Cardiac fibroblast (primary cell): ENCODE measurements around the gene PARVA.

Source experiments
- DNase-seq, 2 donors: peaks; one replicate each; pipeline versions ENCODE4 v3.0.0 to v3.0.0-alpha.2; 2010; ENCODE audit warnings: low read depth in 2 of 2
- H3K4me3 ChIP-seq, 2 donors: replicated peaks in 1 of 2; 1 replicate in 1 of 2; 2 replicates in 1 of 2; pipeline ENCODE4 v1.5.1; 2011; ENCODE audit warnings: low read depth in 2 of 2, low read length in 2 of 2, mild to moderate bottlenecking in 2 of 2, moderate library complexity in 1 of 2
- CTCF ChIP-seq: IDR thresholded peaks from one replicate; pipeline ENCODE4 v1.5.1; 2011; ENCODE audit warnings: low read depth, mild to moderate bottlenecking, low read length, inconsistent platforms

PARVA gene

GRCh38 chr11:12569499-12570425 lies 192.4 kb downstream of the PARVA start:
- no peak for TF ChIP-seq CTCF
- DNase-seq, result peak in 1 of 2 donors; percentile 48
- H3K4me3 ChIP-seq, result no peak overlapping the region

- no peak overlapping the region for H3K4me3 ChIP-seq
- no peak for TF ChIP-seq CTCF
- no peak for DNase-seq
Observed at GRCh38 chr11:12573707-12574485, 196.5 kb downstream of the PARVA start.

GRCh38 chr11:12577725-12578644 lies 200.6 kb downstream of the PARVA start:
- no peak for TF ChIP-seq CTCF
- DNase-seq, result no peak
- H3K4me3 ChIP-seq, result no peak overlapping the region

GRCh38 chr11:12581416-12581815 lies 204.0 kb downstream of the PARVA start:
- TF ChIP-seq CTCF, result no peak
- no peak overlapping the region for H3K4me3 ChIP-seq
- no peak for DNase-seq

GRCh38 chr11:12581923-12582322 lies 204.6 kb downstream of the PARVA start:
- peak; percentile 71 to 72 for DNase-seq
- no peak overlapping the region for H3K4me3 ChIP-seq
- TF ChIP-seq CTCF, result no peak
